HG02678 (cell line): ENCODE data around the gene TMEM141.
"Not testable (repeated sequence)": the region's sequence is repeated elsewhere in the genome, so short reads cannot be mapped to it uniquely, and the experiment has no call there.

Experiments used
- ATAC-seq: cut with Tn5 transposase; IDR thresholded peaks from one replicate; pipeline ENCODE4 v1.9.1; 2021; ENCODE audit warnings: mild to moderate bottlenecking, moderate library complexity; ENCODE audit not compliant: unreplicated experiment

Gene TMEM141

GRCh38 chr9:136831002-136831719 is 40.0 kb downstream of the TMEM141 start:
- no peak for ATAC-seq

GRCh38 chr9:136831720-136832104 is 40.6 kb downstream of the TMEM141 start:
- no peak for ATAC-seq

DNA sequence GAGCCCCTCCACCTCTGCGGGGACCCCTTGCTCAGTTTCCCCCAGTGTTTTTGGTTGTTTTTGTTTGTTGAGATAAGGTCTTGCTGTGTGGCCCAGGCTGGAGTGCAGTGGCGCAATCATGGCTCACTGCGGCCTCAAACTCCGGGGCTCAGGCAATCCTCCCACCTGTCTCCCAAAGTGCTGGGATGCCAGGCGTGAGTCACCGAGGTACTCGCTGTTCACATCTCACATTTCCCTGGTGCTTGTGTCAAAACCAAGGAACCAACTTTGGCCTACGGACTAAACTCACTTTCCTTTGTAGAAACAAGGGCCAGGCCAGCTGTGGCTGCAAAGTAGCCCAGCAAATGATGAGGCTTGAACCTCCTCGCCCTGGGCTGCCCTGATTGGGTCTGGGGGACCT is 41.4 kb downstream of the TMEM141 start:
- no peak for ATAC-seq

DNA sequence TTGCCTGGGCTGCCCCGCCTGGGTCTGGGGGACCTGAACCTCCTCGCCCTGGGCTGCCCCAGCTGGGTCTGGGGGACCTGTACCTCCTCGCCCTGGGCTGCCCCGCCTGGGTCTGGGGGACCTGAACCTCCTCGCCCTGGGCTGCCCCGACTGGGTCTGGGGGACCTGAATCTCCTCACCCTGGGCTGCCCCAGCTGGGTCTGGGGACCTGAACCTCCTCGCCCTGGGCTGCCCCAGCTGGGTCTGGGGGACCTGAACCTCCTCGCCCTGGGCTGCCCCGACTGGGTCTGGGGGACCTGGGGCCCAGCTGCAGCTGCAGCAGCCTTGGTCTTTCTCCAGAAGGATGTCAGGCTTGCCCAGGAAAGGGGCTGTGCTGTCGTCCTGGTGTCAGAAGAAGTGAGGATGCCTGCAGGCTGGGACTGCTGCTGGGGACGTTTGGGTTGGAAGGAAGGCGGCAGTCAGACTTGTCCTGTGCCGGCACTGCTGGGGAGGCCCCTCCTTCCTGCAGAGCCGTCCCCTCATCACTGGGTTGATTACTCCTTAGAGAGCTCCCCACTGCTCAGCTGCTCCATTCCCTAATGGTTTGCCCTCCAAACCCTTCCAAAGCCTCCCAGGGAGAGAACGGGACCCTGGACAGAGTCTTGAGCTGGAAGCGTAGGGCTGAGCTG is 42.4 kb downstream of the TMEM141 start:
- not testable (repeated sequence) for ATAC-seq

- ATAC-seq = no peak
Observed at GRCh38 chr9:136835162-136835931, 44.2 kb downstream of the TMEM141 start.

GRCh38 chr9:136835932-136836904 is 45.1 kb downstream of the TMEM141 start:
- ATAC-seq = no peak

GRCh38 chr9:136837146-136837855 is 46.2 kb downstream of the TMEM141 start:
- no peak for ATAC-seq

- not testable (repeated sequence) for ATAC-seq
Observed at GRCh38 chr9:136837856-136838277, 46.7 kb downstream of the TMEM141 start.

DNA sequence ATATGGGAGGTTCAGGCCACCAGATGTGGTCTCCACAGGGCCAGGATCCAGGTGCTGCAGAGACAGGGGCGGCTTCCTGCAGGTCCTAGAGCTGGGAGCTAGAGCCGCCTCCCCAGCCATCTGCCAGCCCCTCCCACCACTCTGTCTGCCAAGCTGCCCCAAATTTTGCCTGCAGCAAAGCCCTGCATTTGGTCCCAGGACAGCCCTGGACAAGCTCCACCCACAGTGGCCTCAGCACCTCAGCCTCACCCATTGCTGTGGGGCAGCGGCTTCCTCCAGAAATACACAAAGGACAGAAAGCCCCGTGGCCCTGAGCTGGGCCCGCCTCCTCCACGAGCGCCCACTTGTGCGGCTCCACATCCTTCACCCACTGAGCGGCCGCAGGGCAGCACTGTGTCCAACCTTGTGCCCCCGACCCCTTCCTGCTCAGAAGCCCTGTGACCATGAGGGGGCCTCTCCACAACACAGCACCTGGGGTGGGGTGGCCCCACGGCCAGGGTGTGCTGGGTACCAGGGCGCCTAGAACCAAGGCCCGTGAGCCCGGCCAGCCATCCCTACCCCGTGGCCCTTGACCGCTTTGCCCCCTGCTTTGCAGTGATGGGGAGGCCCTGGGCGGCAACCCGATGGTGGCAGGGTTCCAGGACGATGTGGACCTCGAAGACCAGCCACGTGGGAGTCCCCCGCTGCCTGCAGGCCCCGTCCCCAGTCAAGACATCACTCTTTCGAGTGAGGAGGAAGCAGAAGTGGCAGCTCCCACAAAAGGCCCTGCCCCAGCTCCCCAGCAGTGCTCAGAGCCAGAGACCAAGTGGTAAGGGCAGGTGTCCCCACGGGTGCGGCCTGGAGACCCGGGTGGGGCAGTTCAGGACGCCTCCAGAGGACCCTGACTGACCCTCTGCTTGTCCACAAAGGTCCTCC is 47.4 kb downstream of the TMEM141 start:
- ATAC-seq = no peak

DNA sequence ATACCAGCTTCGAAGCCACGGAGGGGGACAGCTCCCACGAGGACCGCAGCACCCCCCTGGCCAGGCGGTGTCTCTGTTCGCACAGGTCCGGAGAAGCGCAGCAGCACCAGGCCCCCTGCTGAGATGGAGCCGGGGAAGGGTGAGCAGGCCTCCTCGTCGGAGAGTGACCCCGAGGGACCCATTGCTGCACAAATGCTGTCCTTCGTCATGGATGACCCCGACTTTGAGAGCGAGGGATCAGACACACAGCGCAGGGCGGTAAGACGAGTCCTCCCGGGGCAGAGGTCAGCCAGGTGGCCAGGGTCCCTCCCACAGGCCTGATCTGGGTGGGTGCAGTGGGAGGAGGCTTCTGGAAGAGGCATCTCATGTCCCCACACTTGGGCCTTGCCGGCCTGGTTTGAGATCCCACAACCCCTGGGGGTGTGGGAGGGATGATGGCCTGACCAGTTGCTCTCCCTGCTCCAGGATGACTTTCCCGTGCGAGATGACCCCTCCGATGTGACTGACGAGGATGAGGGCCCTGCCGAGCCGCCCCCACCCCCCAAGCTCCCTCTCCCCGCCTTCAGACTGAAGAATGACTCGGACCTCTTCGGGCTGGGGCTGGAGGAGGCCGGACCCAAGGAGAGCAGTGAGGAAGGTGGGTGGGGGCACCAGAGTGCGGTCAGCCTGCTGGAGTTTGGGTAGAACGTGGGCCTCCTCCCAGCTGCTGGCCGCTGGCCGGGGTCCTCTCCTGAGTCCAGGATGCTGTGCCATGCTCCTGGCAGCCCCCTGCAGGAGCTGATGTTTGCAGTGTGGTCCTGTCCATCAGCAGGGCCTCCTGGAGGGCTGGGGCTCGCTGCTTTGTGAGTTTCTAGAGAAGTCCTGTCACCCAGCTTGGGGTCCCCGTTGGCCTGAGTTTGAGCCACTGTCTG is 48.3 kb downstream of the TMEM141 start:
- no peak for ATAC-seq

DNA sequence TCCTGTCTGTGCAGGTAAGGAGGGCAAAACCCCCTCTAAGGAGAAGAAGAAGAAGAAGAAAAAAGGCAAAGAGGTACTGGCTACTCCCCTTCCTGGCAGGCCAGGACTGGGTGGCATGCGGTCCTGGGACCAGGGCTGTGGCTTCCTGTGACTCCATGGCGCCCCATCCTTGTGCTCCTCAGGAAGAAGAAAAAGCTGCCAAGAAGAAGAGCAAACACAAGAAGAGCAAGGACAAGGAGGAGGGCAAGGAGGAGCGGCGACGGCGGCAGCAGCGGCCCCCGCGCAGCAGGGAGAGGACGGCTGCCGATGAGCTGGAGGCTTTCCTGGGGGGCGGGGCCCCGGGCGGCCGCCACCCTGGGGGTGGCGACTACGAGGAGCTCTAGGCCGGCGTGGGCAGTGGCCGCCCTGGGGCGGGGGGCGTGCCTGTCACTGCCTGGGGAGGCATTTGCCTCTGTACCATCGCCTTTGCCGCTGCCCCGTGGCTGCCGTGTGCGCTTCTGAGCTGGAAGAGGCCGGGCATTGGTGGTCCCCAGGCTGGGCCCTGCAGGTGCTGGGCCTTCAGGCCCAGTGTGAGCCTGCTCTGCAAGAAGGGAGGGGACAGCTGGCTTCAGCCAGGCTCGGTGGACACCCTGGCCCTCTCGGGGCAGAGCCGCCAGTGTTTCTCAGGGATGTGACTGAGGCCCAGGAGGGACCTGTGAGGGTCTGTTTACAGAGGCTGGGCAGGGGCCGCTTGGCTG is 49.2 kb downstream of the TMEM141 start:
- no peak for ATAC-seq

GRCh38 chr9:136840877-136841645 is 49.9 kb downstream of the TMEM141 start:
- no peak for ATAC-seq

DNA sequence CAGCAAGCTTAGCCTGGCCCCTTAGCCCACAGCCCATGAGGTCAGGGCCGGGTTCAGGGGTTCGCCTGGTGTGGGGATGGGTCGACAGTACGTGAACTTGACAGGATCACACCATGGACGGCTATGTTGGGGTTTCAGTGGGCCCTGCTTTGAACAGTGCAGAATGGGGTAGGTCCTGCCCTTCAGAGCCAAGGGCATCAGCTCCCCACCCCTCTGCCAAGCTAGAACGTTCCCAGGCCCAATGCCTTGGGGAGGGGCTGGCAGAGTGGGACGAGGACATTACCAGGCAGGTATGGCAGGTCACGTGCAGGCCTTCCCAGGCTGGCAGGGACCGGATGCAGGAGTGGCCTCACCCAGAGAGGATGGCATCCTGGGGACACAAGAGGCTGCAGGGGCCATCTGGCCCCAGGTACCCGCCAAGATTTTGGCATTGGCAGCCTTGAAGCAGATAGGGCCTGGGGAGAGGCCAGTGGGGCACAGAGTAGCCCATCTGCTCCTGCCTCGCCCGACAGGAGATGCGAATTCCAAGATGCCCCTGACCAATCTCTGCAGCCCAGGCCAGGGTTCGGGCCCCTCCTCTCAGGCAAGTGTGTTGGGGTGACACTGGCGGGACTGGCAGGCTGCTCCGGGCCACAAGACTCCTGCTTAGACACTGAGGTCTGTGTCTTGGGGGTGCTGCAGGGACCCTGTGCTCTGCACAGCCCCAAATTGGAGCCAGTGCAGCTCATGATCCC is 50.7 kb downstream of the TMEM141 start:
- not testable (repeated sequence) for ATAC-seq

DNA sequence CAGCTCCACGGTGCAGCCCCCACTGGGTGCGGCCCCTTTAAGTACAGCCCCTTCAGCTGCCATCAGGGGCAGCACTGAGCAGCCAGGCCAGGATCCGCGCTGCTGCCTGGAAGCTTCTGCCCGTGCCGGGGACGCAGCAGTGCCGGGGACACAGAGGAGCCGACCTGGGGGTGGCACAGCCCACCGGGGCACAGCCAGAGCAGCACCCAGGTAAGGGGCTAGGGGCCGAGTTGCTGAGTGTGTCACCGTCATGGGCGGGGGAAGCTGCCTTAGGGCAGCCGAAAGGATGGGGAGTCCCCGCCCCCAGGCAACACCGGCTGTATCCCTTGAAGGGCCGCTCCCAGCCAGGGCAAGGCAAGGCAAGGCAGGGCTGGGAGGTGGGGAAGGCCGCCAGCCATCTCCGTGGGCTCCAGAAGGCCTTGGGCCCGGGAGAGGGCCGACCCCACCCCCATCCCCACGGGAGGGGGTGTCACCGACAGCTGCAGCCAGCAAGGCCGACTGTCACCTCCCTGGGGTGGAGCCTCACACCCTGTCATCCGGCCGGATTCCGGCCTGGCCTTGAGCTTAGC is 51.3 kb downstream of the TMEM141 start, which contains the start of gene AJM1:
TSS of gene AJM1 (plus strand) at position 99 of the 569 bp plus-strand sequence. CDS start 1,937 bp downstream, outside the sequence.
- peak; percentile 78 for ATAC-seq
